Stomach smooth muscle (tissue), 2 donors: ENCODE data around the gene ALPK1.

Experiments
- H3K27ac ChIP-seq: one replicate; pipeline ENCODE4 v1.7.0; 2013; ENCODE audit warnings: mild to moderate bottlenecking, low read length, inconsistent platforms
- H3K27me3 ChIP-seq, 2 donors: one replicate each; pipeline ENCODE4 v1.7.0; 2013; ENCODE audit warnings: low read length in 2 of 2; ENCODE audit not compliant: insufficient read depth in 2 of 2, control insufficient read depth in 1 of 2
- H3K36me3 ChIP-seq, 2 donors: one replicate each; pipeline ENCODE4 v1.7.0; 2013; ENCODE audit warnings: low read length in 2 of 2; ENCODE audit not compliant: control insufficient read depth in 2 of 2, insufficient read depth in 2 of 2
- H3K4me1 ChIP-seq: one replicate; pipeline ENCODE4 v1.7.0; 2013; ENCODE audit warnings: low read length; ENCODE audit not compliant: control insufficient read depth, insufficient read depth
- H3K4me3 ChIP-seq, 2 donors: one replicate each; pipeline ENCODE4 v1.7.0; 2013; ENCODE audit warnings: low read length in 2 of 2
- H3K9ac ChIP-seq, 2 donors: one replicate each; pipeline ENCODE4 v1.7.0; 2013; ENCODE audit warnings: low read length in 2 of 2, mild to moderate bottlenecking in 1 of 2
- H3K9me3 ChIP-seq, 2 donors: one replicate each; pipeline ENCODE4 v1.7.0; 2013; ENCODE audit warnings: low read length in 2 of 2; ENCODE audit not compliant: control insufficient read depth in 2 of 2
- donor health status: healthy.
- donor health status: Pancreatic carcinoma.

ALPK1 gene

GRCh38 chr4:112296949-112297880 is at the start of gene ALPK1:
Gene ALPK1 (plus strand): TSS chr4:112297369.
- no peaks in the 10 kb centered on the region for H3K27me3 ChIP-seq
- no peaks in the 10 kb centered on the region for H3K4me1 ChIP-seq
- no peaks in the 10 kb centered on the region for H3K9me3 ChIP-seq
- peak within 1 kb of the TSS; percentile 13 to 59 for H3K9ac ChIP-seq
- H3K27ac ChIP-seq: no peak within 1 kb of the TSS
- H3K36me3 ChIP-seq: peaks cover 0 to 1% of the 10 kb centered on the region in 2 donors
- peak within 1 kb of the TSS; percentile 45 to 52 for H3K4me3 ChIP-seq

GRCh38 chr4:112251019-112251643 is 46.0 kb upstream of the ALPK1 start:
- no peaks in the 10 kb centered on the region for H3K27me3 ChIP-seq
- H3K27ac ChIP-seq: no peak overlapping the region
- no peak overlapping the region for H3K9ac ChIP-seq
- H3K4me3 ChIP-seq: no peak overlapping the region
- no peaks in the 10 kb centered on the region for H3K9me3 ChIP-seq
- H3K4me1 ChIP-seq: no peaks in the 10 kb centered on the region
- H3K36me3 ChIP-seq: no peaks in the 10 kb centered on the region

GRCh38 chr4:112252234-112252633 is 44.9 kb upstream of the ALPK1 start:
- H3K9me3 ChIP-seq: no peaks in the 10 kb centered on the region

GRCh38 chr4:112253382-112254000 is 43.7 kb upstream of the ALPK1 start:
- Histone ChIP-seq H3K4me3 (no peak overlapping the region), H3K9me3 (no peaks in the 10 kb centered on the region), H3K36me3 (no peaks in the 10 kb centered on the region), H3K4me1 (no peaks in the 10 kb centered on the region), H3K27ac (no peak overlapping the region), H3K27me3 (no peaks in the 10 kb centered on the region), H3K9ac (no peak overlapping the region)

More at GRCh38 chr4:112252234-112252633, 44.9 kb upstream of the ALPK1 start:
- Histone ChIP-seq H3K27me3 (no peaks in the 10 kb centered on the region), H3K4me1 (no peaks in the 10 kb centered on the region), H3K9ac (no peak overlapping the region), H3K4me3 (no peak overlapping the region), H3K36me3 (no peaks in the 10 kb centered on the region), H3K27ac (no peak overlapping the region)

DNA sequence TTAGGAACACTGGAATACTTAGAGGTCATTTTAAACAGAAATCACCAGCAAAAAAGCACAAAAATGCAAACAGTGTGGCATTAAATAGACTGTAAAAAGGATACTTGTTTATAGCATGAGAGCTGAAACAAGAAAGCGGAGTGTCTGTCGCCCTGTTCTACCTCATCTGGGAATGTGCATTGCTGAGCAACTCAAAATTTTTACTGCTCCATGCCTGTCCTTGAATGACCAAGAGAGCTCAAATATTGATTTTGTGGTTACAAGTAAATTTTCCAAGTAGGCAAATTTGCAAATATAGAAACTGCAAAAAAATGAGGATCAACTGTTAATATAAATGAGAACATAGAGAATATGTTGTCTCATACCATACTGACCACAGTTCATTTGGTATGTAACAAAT is 40.1 kb upstream of the ALPK1 start:
- H3K9ac ChIP-seq: no peak overlapping the region
- H3K27ac ChIP-seq: no peak overlapping the region
- no peak overlapping the region for H3K4me3 ChIP-seq
- no peaks in the 10 kb centered on the region for H3K9me3 ChIP-seq
- H3K27me3 ChIP-seq: no peaks in the 10 kb centered on the region
- no peaks in the 10 kb centered on the region for H3K4me1 ChIP-seq
- peaks cover 2 to 4% of the 10 kb centered on the region in 2 donors for H3K36me3 ChIP-seq

DNA sequence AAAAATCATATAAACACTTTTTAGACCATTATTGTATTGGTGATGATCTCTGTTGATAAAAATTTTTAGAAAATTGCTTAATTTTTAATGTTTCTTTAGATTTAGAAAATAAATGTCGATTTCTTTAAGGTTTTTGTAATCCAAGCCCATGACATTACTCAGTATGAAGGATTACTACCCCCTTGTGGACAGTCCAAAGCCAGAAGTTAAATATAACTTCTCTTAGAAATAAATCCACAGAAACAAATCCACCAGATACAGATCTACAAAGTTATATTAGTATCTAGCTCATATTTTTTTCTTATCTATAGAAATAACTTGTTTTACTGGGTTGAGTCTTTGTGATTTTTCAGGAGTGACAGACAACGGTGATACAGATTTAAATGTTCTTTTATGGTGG is 30.3 kb upstream of the ALPK1 start:
- Histone ChIP-seq H3K36me3 (peaks cover under 1 to 5% of the 10 kb centered on the region in 2 donors), H3K27ac (no peak overlapping the region), H3K9me3 (no peaks in the 10 kb centered on the region), H3K4me3 (no peak overlapping the region), H3K27me3 (no peaks in the 10 kb centered on the region), H3K9ac (no peak overlapping the region), H3K4me1 (no peaks in the 10 kb centered on the region)

DNA sequence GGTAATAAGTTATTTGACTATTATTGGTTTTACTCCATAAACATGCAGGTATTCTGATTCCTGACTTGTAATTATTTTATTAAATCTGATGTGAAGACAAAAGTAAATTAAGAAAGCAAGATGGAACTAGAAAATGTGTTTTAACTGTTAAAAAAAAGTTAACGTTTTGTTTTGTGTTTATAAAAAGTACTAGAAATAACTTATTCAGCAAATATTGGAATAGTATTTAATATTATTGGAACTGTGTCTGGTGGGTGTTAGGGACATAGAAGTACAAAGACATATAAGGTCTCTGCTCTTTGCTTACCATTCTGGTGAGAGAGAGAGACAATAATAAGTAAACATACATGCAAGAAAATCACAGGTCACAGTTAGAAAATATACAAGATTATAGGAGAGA is 27.1 kb upstream of the ALPK1 start:
- no peak overlapping the region for H3K4me3 ChIP-seq
- H3K27me3 ChIP-seq: no peaks in the 10 kb centered on the region
- peaks cover 0 to 4% of the 10 kb centered on the region in 2 donors for H3K36me3 ChIP-seq
- no peak overlapping the region for H3K9ac ChIP-seq
- no peaks in the 10 kb centered on the region for H3K9me3 ChIP-seq
- no peak overlapping the region for H3K27ac ChIP-seq
- H3K4me1 ChIP-seq: no peaks in the 10 kb centered on the region

GRCh38 chr4:112270640-112271421 is 26.3 kb upstream of the ALPK1 start:
- H3K4me1 ChIP-seq: no peaks in the 10 kb centered on the region
- H3K9ac ChIP-seq: no peak overlapping the region
- peaks cover 0 to 4% of the 10 kb centered on the region in 2 donors for H3K36me3 ChIP-seq
- no peaks in the 10 kb centered on the region for H3K9me3 ChIP-seq
- H3K27me3 ChIP-seq: no peaks in the 10 kb centered on the region
- no peak overlapping the region for H3K4me3 ChIP-seq
- no peak overlapping the region for H3K27ac ChIP-seq

DNA sequence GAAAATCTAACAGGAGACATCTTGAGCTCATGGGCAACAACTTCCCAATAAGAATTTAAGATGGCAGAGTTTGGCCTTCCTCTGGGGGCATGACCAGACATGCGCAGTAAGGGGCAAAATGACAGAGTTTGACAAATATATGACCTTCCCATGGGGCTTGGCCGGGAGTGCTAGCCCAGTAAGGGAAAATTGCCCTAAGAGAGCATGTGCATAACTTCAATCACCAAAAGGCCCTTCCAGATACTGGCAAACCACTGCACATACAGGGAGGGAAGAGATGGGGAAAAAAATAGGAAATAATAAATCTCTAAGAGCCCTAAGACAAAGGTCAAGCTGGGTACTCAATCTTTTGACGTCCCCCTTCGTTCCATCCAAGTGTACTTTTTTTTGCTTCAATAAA is 24.9 kb upstream of the ALPK1 start:
- Histone ChIP-seq H3K27ac (no peak overlapping the region), H3K4me3 (no peak overlapping the region), H3K27me3 (no peaks in the 10 kb centered on the region), H3K4me1 (no peaks in the 10 kb centered on the region), H3K36me3 (peaks cover 0 to 8% of the 10 kb centered on the region in 2 donors), H3K9me3 (no peaks in the 10 kb centered on the region), H3K9ac (no peak overlapping the region)

- H3K9ac ChIP-seq: no peak overlapping the region
- peaks cover 0 to 5% of the 10 kb centered on the region in 2 donors for H3K36me3 ChIP-seq
- no peaks in the 10 kb centered on the region for H3K27me3 ChIP-seq
- no peak overlapping the region for H3K27ac ChIP-seq
- H3K4me3 ChIP-seq: no peak overlapping the region
- no peaks in the 10 kb centered on the region for H3K4me1 ChIP-seq
- no peaks in the 10 kb centered on the region for H3K9me3 ChIP-seq
Observed at GRCh38 chr4:112274959-112275358, 22.2 kb upstream of the ALPK1 start.
